AG04450 (cell line): Measurements from ENCODE around the gene DLX5. TPM values are rescaled to one million over a fixed set of nuclear protein-coding genes. Genes with fewer than 3 reads are reported as not detected.

Experiments used
- CTCF ChIA-PET: fragments of 300-600, 350-600 bp; formaldehyde crosslinking; extraction: SDS; loops from one replicate; lab custom pipeline; 2022; ENCODE audit warnings: antibody characterized with exemption, inconsistent platforms; lab: Charles Lee
- POLR2A ChIA-PET: fragments of 350-600 bp; formaldehyde crosslinking; extraction: SDS; loops from one replicate; lab custom pipeline; 2021; ENCODE audit warnings: antibody characterized with exemption, inconsistent platforms; lab: Yijun Ruan, JAX
- DNase-seq: peaks from one replicate; pipeline ENCODE4 v3.0.0-alpha.2; 2011; ENCODE audit warnings: low read depth, low spot score
- H3K27ac ChIP-seq: one replicate; pipeline ENCODE4 v1.5.1; 2012; ENCODE audit warnings: low read depth, low read length, control low read depth
- H3K27me3 ChIP-seq: one replicate; pipeline ENCODE4 v1.6.0; 2012; ENCODE audit warnings: low read length; ENCODE audit not compliant: control insufficient read depth, insufficient read depth
- H3K4me3 ChIP-seq: 2 replicates; pipeline ENCODE4 v1.5.1; 2011; ENCODE audit warnings: mild to moderate bottlenecking, low read depth, low read length, control low read depth
- H3K9me3 ChIP-seq: 2 replicates; pipeline ENCODE4 v1.5.1; 2012; ENCODE audit warnings: low read length; ENCODE audit not compliant: control insufficient read depth, insufficient read depth
- CTCF ChIP-seq: IDR thresholded peaks from 2 replicates; pipeline ENCODE4 v1.5.1; 2011; ENCODE audit warnings: low read depth, low read length, control low read depth, inconsistent platforms
- polyA plus RNA-seq: library from polyadenylated mRNA; depleted of rRNA; stranded (reverse); fragments of >200 nt; gene quantifications from 2 replicates; pipeline ENCODE4 v1.2.3, GENCODE V29; 2011

The DLX5 gene
- polyA plus RNA-seq, 1 experiment: not detected

DNA sequence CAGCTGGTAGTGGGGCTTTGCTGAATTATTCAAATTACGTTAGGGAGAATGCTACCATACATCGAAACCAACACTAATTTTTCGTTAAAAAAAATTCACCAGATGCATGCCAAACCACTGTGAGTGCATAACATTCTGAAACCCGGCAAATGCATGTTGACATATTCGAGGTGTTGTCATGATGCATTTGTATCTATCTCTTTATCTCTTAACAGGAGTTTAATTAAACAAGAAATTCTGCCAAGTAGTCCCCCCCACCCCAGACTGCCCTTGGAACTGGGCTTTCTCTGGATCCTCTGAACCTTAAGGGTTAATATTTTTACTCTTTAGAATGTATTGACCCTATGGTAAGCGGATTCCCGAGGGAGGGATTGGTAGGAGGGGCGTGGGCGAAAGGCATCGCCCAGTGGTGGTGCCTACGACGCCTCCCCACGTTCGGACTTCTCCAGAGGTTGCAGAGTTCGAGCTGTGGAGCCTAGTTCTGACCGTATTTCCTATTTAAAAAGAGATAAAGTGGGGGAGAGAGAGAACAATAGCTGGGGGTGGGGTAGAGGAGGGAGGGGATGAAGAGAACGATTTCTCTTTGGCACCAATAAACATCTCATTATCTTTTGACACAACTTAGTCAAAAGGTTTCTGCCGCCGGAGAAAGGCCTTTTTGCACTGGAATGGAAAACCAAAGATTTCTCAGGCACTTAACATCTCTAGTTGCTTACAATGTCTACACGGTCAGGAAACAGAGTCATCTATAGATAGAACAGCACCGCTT, 12.1 kb downstream of the DLX5 start:
- no peak for DNase-seq
- Histone ChIP-seq H3K27ac (no peak overlapping the region), H3K27me3 (peaks cover 80% of the 10 kb centered on the region), H3K4me3 (no peak overlapping the region), H3K9me3 (no peaks in the 10 kb centered on the region; the same call in 1 of the 2 replicates)
- POLR2A ChIA-PET: no interaction called here
- CTCF ChIA-PET: interaction anchor here (0.6 to 1.9 kb wide), 3 partner anchors 8 to 15 kb away, joined by 3 to 7 read pairs (median 3); no protein-coding TSS in a partner anchor
- TF ChIP-seq CTCF: no peak

GRCh38 chr7:97011536-97012364, 12.9 kb downstream of the DLX5 start:
- TF ChIP-seq CTCF: no peak
- Histone ChIP-seq H3K27me3 (peaks cover 80% of the 10 kb centered on the region), H3K9me3 (no peaks in the 10 kb centered on the region; the same call in 1 of the 2 replicates), H3K27ac (no peak overlapping the region), H3K4me3 (no peak overlapping the region)
- DNase-seq: no peak
- ChIA-PET CTCF (interaction anchor here (1.3 kb wide), 1 partner anchor 14 kb away, joined by 3 read pairs; no protein-coding TSS in a partner anchor), POLR2A (no interaction called here)

- no peak for TF ChIP-seq CTCF
- DNase-seq: no peak
- ChIA-PET CTCF (no interaction called here), POLR2A (no interaction called here)
- H3K9me3 ChIP-seq: no peaks in the 10 kb centered on the region
- H3K27me3 ChIP-seq: peaks cover 76% of the 10 kb centered on the region
- no peak overlapping the region for H3K27ac ChIP-seq
- H3K4me3 ChIP-seq: no peak overlapping the region
Observed at GRCh38 chr7:97011104-97011503, 13.5 kb downstream of the DLX5 start.

- POLR2A ChIA-PET: no interaction called here
- CTCF ChIA-PET: no interaction called here
- Histone ChIP-seq H3K9me3 (peaks cover 4% of the 10 kb centered on the region; the same call in 1 of the 2 replicates), H3K27me3 (peaks cover 73% of the 10 kb centered on the region), H3K4me3 (no peak overlapping the region), H3K27ac (no peak overlapping the region)
- DNase-seq: no peak
- TF ChIP-seq CTCF: no peak
Observed at GRCh38 chr7:97009753-97010732, 14.6 kb downstream of the DLX5 start.
